H1 (cell line): ENCODE results near the gene TPPP2. TPM values are rescaled to one million over a fixed set of nuclear protein-coding genes. Genes with fewer than 3 reads are reported as not detected.

Experiments
- CTCF ChIA-PET: fragments of 300-600 bp; sonication (Branson Sonifier 250); formaldehyde crosslinking; loops from one replicate; lab custom pipeline; 2021; ENCODE audit not compliant: partially characterized antibody; lab: Charles Lee
- POLR2A ChIA-PET: fragments of 300-600 bp; sonication (Branson Sonifier 250); formaldehyde crosslinking; loops from one replicate; lab custom pipeline; 2021; ENCODE audit warnings: inconsistent platforms; ENCODE audit not compliant: partially characterized antibody; lab: Charles Lee
- DNase-seq, 2 experiments: peaks; one replicate each; pipeline versions ENCODE4 v3.0.0 to v3.0.0-alpha.2; 2010 to 2022; ENCODE audit warnings: low spot score in 2 of 2, low read depth in 1 of 2, mixed read lengths in 1 of 2
- FAIRE-seq: peaks from 2 replicates; lab custom pipeline; 2011; peaks lifted over from hg19 to GRCh38; lab: Jason Lieb, UNC
- H2AFZ ChIP-seq: 2 replicates; pipeline ENCODE4 v1.8.1; 2012; ENCODE audit warnings: low read length, inconsistent platforms
- H2AK5ac ChIP-seq: 2 replicates; pipeline ENCODE4 v1.6.1; 2013; ENCODE audit warnings: low read depth, low read length
- H2BK120ac ChIP-seq: replicated peaks from 2 replicates; pipeline ENCODE3; 2013; ENCODE audit warnings: low read depth, low read length, inconsistent platforms
- H2BK12ac ChIP-seq: 2 replicates; pipeline ENCODE4 v1.6.1; 2013; ENCODE audit warnings: low read depth, low read length
- H2BK15ac ChIP-seq: 2 replicates; pipeline ENCODE4 v1.6.1; 2013; ENCODE audit warnings: low read length
- H2BK20ac ChIP-seq: 2 replicates; pipeline ENCODE4 v1.6.1; 2013; ENCODE audit warnings: low read length
- H2BK5ac ChIP-seq: 2 replicates; pipeline ENCODE4 v1.6.1; 2013; ENCODE audit warnings: low read depth, low read length
- H3K14ac ChIP-seq: 2 replicates; pipeline ENCODE4 v1.6.1; 2013; ENCODE audit warnings: inconsistent platforms; ENCODE audit not compliant: insufficient read length
- H3K18ac ChIP-seq: 2 replicates; pipeline ENCODE4 v1.6.1; 2013; ENCODE audit warnings: low read length; ENCODE audit errors: extremely low read depth
- H3K23ac ChIP-seq: 2 replicates; pipeline ENCODE4 v1.6.1; 2013; ENCODE audit warnings: inconsistent platforms; ENCODE audit not compliant: insufficient read length
- H3K23me2 ChIP-seq: 2 replicates; pipeline ENCODE4 v1.6.1; 2013; ENCODE audit warnings: low read depth, low read length
- H3K27ac ChIP-seq: 2 replicates; pipeline ENCODE4 v1.6.1; 2011; ENCODE audit warnings: low read depth, low read length, inconsistent platforms
- H3K27me3 ChIP-seq, 4 experiments: replicated peaks in 1 of 4; 1 replicate in 1 of 4; 2 replicates in 3 of 4; pipeline versions ENCODE4 v1.6.1 to v1.8.1; 2011 to 2013; ENCODE audit warnings: low read length in 3 of 4, mild to moderate bottlenecking in 3 of 4, inconsistent platforms in 2 of 4, mixed read lengths in 2 of 4, moderate library complexity in 1 of 4; ENCODE audit not compliant: control insufficient read depth in 3 of 4, insufficient read depth in 3 of 4; ENCODE audit errors: extremely low read depth in 1 of 4
- H3K36me3 ChIP-seq, 4 experiments: 2 replicates each; pipeline versions ENCODE4 v1.6.1 to v1.8.1; 2011 to 2013; ENCODE audit warnings: mild to moderate bottlenecking in 4 of 4, low read length in 3 of 4, moderate library complexity in 2 of 4, control low read depth in 1 of 4, inconsistent platforms in 1 of 4; ENCODE audit not compliant: insufficient read depth in 4 of 4, control insufficient read depth in 2 of 4
- H3K4ac ChIP-seq: replicated peaks from 2 replicates; pipeline ENCODE3; 2013; ENCODE audit warnings: low read length, low read depth, mixed read lengths, inconsistent platforms; ENCODE audit not compliant: insufficient read length
- H3K4me1 ChIP-seq, 4 experiments: replicated peaks in 1 of 4; 1 replicate in 1 of 4; 2 replicates in 3 of 4; pipeline versions ENCODE4 v1.6.1 to v1.8.1; 2011 to 2013; ENCODE audit warnings: low read length in 3 of 4, inconsistent platforms in 2 of 4, mixed read lengths in 1 of 4; ENCODE audit not compliant: insufficient read depth in 4 of 4, control insufficient read depth in 3 of 4
- H3K4me2 ChIP-seq, 2 experiments: 2 replicates each; pipeline versions ENCODE4 v1.6.1 to v1.8.1; 2011 to 2013; ENCODE audit warnings: low read depth in 2 of 2, low read length in 2 of 2, control low read depth in 1 of 2, inconsistent platforms in 1 of 2, mild to moderate bottlenecking in 1 of 2; ENCODE audit not compliant: insufficient read depth in 1 of 2
- H3K4me3 ChIP-seq, 4 experiments: fragments of 200-600, 300-600 bp in 1 of 4; sonication (generic), shearing (Covaris generic), sonication (Bioruptor Twin) in 1 of 4; 2 replicates each; pipeline versions ENCODE4 v1.5.1 to v1.8.1; 2011 to 2016; ENCODE audit warnings: low read length in 4 of 4, low read depth in 3 of 4, control low read depth in 2 of 4, inconsistent platforms in 2 of 4, mild to moderate bottlenecking in 2 of 4, mixed read lengths in 1 of 4, moderate library complexity in 1 of 4; ENCODE audit not compliant: insufficient read depth in 2 of 4; ENCODE audit errors: extremely low read depth in 1 of 4
- H3K56ac ChIP-seq: replicated peaks from 2 replicates; pipeline ENCODE3; 2013; ENCODE audit warnings: low read depth, mild to moderate bottlenecking, mixed read lengths, low read length, inconsistent platforms; ENCODE audit not compliant: insufficient read length
- H3K79me1 ChIP-seq: 2 replicates; pipeline ENCODE4 v1.6.1; 2013; ENCODE audit warnings: low read depth, low read length, control low read depth
- H3K79me2 ChIP-seq, 2 experiments: 2 replicates each; pipeline versions ENCODE4 v1.6.1 to v1.8.1; 2012 to 2013; ENCODE audit warnings: low read length in 2 of 2, mild to moderate bottlenecking in 2 of 2, inconsistent platforms in 1 of 2; ENCODE audit not compliant: insufficient read depth in 2 of 2, control insufficient read depth in 1 of 2
- H3K9ac ChIP-seq, 4 experiments: replicated peaks in 1 of 4; 1 replicate in 1 of 4; 2 replicates in 3 of 4; pipeline versions ENCODE4 v1.6.1 to v1.8.1; 2011 to 2013; ENCODE audit warnings: low read depth in 3 of 4, low read length in 3 of 4, control low read depth in 2 of 4, mild to moderate bottlenecking in 2 of 4, moderate library complexity in 2 of 4, inconsistent platforms in 1 of 4; ENCODE audit errors: extremely low read depth in 1 of 4
- H3K9me3 ChIP-seq, 2 experiments: 2 replicates each; pipeline versions ENCODE4 v1.6.1 to v1.8.1; 2012 to 2013; ENCODE audit warnings: mild to moderate bottlenecking in 2 of 2, moderate library complexity in 2 of 2, control low read depth in 1 of 2, inconsistent platforms in 1 of 2, low read depth in 1 of 2, low read length in 1 of 2, mixed read lengths in 1 of 2; ENCODE audit not compliant: insufficient read depth in 2 of 2
- H4K20me1 ChIP-seq, 2 experiments: replicated peaks in 1 of 2; 2 replicates each; pipeline versions ENCODE3 to v1.8.1; 2011 to 2013; ENCODE audit warnings: inconsistent platforms in 2 of 2, low read length in 2 of 2, mild to moderate bottlenecking in 1 of 2; ENCODE audit not compliant: insufficient read depth in 2 of 2, control insufficient read depth in 1 of 2
- H4K5ac ChIP-seq: 2 replicates; pipeline ENCODE4 v1.6.1; 2013; ENCODE audit warnings: low read length, low read depth, mixed read lengths, inconsistent platforms; ENCODE audit not compliant: insufficient read length
- H4K8ac ChIP-seq: 2 replicates; pipeline ENCODE4 v1.8.0; 2013; ENCODE audit warnings: mild to moderate bottlenecking, moderate library complexity, low read length, inconsistent platforms; ENCODE audit not compliant: insufficient read depth; ENCODE audit errors: extremely low read depth
- H4K91ac ChIP-seq: replicated peaks from 2 replicates; pipeline ENCODE3; 2013; ENCODE audit warnings: low read length, mixed read lengths, inconsistent platforms; ENCODE audit not compliant: insufficient read length
- BACH1 ChIP-seq: IDR thresholded peaks from 2 replicates; pipeline ENCODE4 v1.6.1; 2012; ENCODE audit warnings: low read length, improper control_type of control experiment
- BCL11A ChIP-seq, 2 experiments: IDR thresholded peaks; one replicate each; pipeline ENCODE4 v1.6.1; 2011; ENCODE audit warnings: low read depth in 2 of 2, low read length in 2 of 2, mild to moderate bottlenecking in 2 of 2
- CBX5 ChIP-seq: fragments of 300-800, 300-1000 bp; sonication (generic); IDR thresholded peaks from 2 replicates; pipeline ENCODE4 v1.7.1; 2016; ENCODE audit warnings: antibody characterized with exemption, low read length, low read depth
- CHD1 ChIP-seq: IDR thresholded peaks from 2 replicates; pipeline ENCODE4 v1.6.1; 2012; ENCODE audit warnings: low read depth, low read length, improper control_type of control experiment
- POLR2AphosphoS5 ChIP-seq: IDR thresholded peaks from 2 replicates; pipeline ENCODE4 v1.6.1; 2011; ENCODE audit warnings: low read depth, low read length
- RAD21 ChIP-seq, 2 experiments: IDR thresholded peaks in 1 of 2; conservative IDR thresholded peaks in 1 of 2; 2 replicates each; pipeline ENCODE4 v1.6.1; 2011; ENCODE audit warnings: low read depth in 2 of 2, low read length in 2 of 2, improper control_type of control experiment in 1 of 2, inconsistent platforms in 1 of 2, mild to moderate bottlenecking in 1 of 2, moderate library complexity in 1 of 2
- SRF ChIP-seq: IDR thresholded peaks from 2 replicates; pipeline ENCODE4 v1.6.1; 2011; ENCODE audit warnings: mild to moderate bottlenecking, low read depth, low read length, moderate library complexity
- SUZ12 ChIP-seq: fragments of 200-600 bp; sonication (generic); IDR thresholded peaks from 2 replicates; pipeline ENCODE4 v1.6.1; 2012; ENCODE audit warnings: mild to moderate bottlenecking, inconsistent platforms, low read length, moderate library complexity, mixed read lengths
- TAF1 ChIP-seq: IDR thresholded peaks from 2 replicates; pipeline ENCODE4 v1.6.1; 2011; ENCODE audit warnings: mild to moderate bottlenecking, low read depth, low read length
- YY1 ChIP-seq: IDR thresholded peaks from 2 replicates; pipeline ENCODE4 v1.6.1; 2011; ENCODE audit warnings: low read depth, mild to moderate bottlenecking, low read length
- WGBS, 2 experiments: shearing (Covaris generic) in 1 of 2; methylation state at CpG; one replicate each; pipeline versions ENCODE4 v1.1.6 to v1.1.7; 2013 to 2015; ENCODE audit warnings: low lambda C conversion rate in 2 of 2, mixed read lengths in 2 of 2, inconsistent platforms in 1 of 2, low coverage in 1 of 2, missing lambda C conversion rate in 1 of 2; ENCODE audit not compliant: insufficient replicate concordance in 2 of 2, insufficient coverage in 1 of 2, insufficient read length in 1 of 2; ENCODE audit errors: extremely low coverage in 1 of 2, missing lambda C conversion rate in 1 of 2; 5-methylcytosine and 5-hydroxymethylcytosine counted together
- polyA plus RNA-seq, 7 experiments: library from polyadenylated mRNA; depleted of rRNA in 3 of 7; stranded (reverse) in 5 of 7; unstranded in 2 of 7; fragments of >200 nt in 5 of 7; fragments of 200-250 nt in 2 of 7; gene quantifications; 1 replicate in 5 of 7; 2 replicates in 1 of 7; 4 replicates in 1 of 7; pipeline versions ENCODE4 v1.2.1 to v1.2.3, GENCODE V29; 2011 to 2013; ENCODE audit warnings: missing spikeins in 2 of 7, mixed read lengths in 2 of 7
- total RNA-seq: library from RNA; stranded (reverse); fragmentation: NEBNext Ultra II Directional; extraction: Animal tissue kit (Norgen Biotek cat#: 25700); gene quantifications from 2 replicates; pipeline ENCODE4 v1.2.1, GENCODE V29; 2021
- TF ChIP-seq, protein P1 (sequence below), 3 experiments: IDR thresholded peaks; 1 replicate in 2 of 3; 2 replicates in 1 of 3; pipeline versions ENCODE4 v1.5.1 to v1.6.1; 2011; ENCODE audit warnings: low read length in 3 of 3, mild to moderate bottlenecking in 3 of 3, inconsistent platforms in 2 of 3, low read depth in 1 of 3, moderate library complexity in 1 of 3; ENCODE audit not compliant: insufficient read depth in 1 of 3; ENCODE audit errors: control extremely low read depth in 1 of 3

TPPP2 gene
- total and polyA plus RNA-seq, 2 of the 8 experiments (the other 6 are each of a cell fraction or from before 2014, with no cell fraction given), result not detected

DNA sequence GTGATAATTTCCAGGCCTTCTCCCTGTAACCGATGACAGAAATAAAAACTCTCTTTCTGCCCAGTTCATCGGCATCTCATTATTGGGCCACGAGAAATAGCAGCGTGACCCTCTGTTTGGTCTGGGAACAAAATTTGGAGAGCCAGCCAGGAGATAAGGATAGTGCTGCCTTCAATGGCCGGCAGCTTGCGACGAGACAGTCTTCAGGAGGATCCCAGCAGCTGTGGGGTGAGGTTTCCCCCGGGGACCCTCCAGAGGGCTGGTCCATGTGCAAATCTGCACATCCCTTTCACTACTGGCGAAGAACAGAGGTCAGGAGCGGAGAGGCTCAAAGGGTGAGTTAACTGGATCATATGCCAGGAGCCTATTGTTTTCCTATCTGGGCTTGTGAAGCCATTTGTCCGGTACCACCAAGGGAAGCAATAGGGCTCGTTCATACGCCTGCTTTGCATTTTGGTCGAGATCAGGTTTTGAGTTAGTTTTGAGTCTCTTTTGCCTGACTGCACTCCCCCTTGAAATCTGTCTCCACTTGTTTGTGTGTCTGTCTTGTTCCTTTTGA is 26.1 kb upstream of the TPPP2 start:
- Histone ChIP-seq H3K27me3 (no peaks in the 10 kb centered on the region), H4K8ac (no peak overlapping the region), H3K9ac (no peak overlapping the region), H3K23ac (no peak overlapping the region), H2AFZ (peak overlapping the region; percentile 77; the same call in 1 of the 2 replicates), H3K36me3 (no peaks in the 10 kb centered on the region), H2BK15ac (no peak overlapping the region), H4K20me1 (no peaks in the 10 kb centered on the region), H3K23me2 (no peaks in the 10 kb centered on the region; the same call in 1 of the 2 replicates), H4K5ac (no peak overlapping the region), H2BK5ac (no peak overlapping the region), H3K4me2 (no peak overlapping the region), H2AK5ac (no peak overlapping the region), H4K91ac (no peak overlapping the region), H2BK120ac (no peak overlapping the region), H2BK20ac (no peak overlapping the region), H3K4me1 (peaks cover 1 to 3% (median 3%) of the 10 kb centered on the region in 4 experiments; a peak in 5 of 7 replicates), H3K4me3 (no peak overlapping the region), H3K9me3 (no peaks in the 10 kb centered on the region), H3K27ac (no peak overlapping the region), H3K18ac (no peak overlapping the region), H3K56ac (no peak overlapping the region), H3K79me2 (no peaks in the 10 kb centered on the region), H3K79me1 (no peaks in the 10 kb centered on the region), H3K14ac (no peak overlapping the region), H3K4ac (no peak overlapping the region), H2BK12ac (no peak overlapping the region)
- FAIRE-seq, result no peak
- no peak for DNase-seq
- POLR2A ChIA-PET, result interaction anchor here (1.1 to 1.2 kb wide), 2 partner anchors 11 to 88 kb away, joined by 3 read pairs; no protein-coding TSS in a partner anchor
- whole genome bisulfite sequencing, 2 experiments, result 93% methylated on average over 14 of the region's 14 CpGs; no CpG with 5 or more reads in 1 of the 2 experiments
- CTCF ChIA-PET, result interaction anchor here (1.0 to 10.6 kb wide), 7 partner anchors 9 to 105 kb away, joined by 3 to 117 read pairs (median 8); no protein-coding TSS in a partner anchor
- TF ChIP-seq SUZ12 (no peak), CBX5 (no peak), BCL11A (IDR thresholded peaks at IDR 0.05; ENCODE audit: low read depth in 2 of 2, low read length in 2 of 2) (no peak), TAF1 (no peak), CHD1 (no peak), BACH1 (no peak), SRF (no peak), YY1 (no peak), POLR2AphosphoS5 (no peak), RAD21 (IDR thresholded peaks at IDR 0.05 in 1 of 2, conservative IDR thresholded peaks at IDR 0.05 in 1 of 2; ENCODE audit: low read depth in 2 of 2, low read length in 2 of 2) (no peak)
- TF ChIP-seq, protein P1, sequence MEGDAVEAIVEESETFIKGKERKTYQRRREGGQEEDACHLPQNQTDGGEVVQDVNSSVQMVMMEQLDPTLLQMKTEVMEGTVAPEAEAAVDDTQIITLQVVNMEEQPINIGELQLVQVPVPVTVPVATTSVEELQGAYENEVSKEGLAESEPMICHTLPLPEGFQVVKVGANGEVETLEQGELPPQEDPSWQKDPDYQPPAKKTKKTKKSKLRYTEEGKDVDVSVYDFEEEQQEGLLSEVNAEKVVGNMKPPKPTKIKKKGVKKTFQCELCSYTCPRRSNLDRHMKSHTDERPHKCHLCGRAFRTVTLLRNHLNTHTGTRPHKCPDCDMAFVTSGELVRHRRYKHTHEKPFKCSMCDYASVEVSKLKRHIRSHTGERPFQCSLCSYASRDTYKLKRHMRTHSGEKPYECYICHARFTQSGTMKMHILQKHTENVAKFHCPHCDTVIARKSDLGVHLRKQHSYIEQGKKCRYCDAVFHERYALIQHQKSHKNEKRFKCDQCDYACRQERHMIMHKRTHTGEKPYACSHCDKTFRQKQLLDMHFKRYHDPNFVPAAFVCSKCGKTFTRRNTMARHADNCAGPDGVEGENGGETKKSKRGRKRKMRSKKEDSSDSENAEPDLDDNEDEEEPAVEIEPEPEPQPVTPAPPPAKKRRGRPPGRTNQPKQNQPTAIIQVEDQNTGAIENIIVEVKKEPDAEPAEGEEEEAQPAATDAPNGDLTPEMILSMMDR (IDR thresholded peaks at IDR 0.05; ENCODE audit: control extremely low read depth in 1 of 3, insufficient read depth in 1 of 3, low read depth in 1 of 3, low read length in 3 of 3), result no peak
